DOHH2 (cell line): ENCODE results near the gene L1CAM.

Experiments
- H3F3A ChIP-seq: fragments of 200-600 bp; sonication (generic), shearing (Covaris generic); 2 replicates; pipeline ENCODE4 v1.6.0; 2016; ENCODE audit warnings: antibody characterized with exemption, mild to moderate bottlenecking; ENCODE audit not compliant: control insufficient read depth, insufficient read depth
- H3K27ac ChIP-seq: fragments of 200-600 bp; sonication (generic); 2 replicates; pipeline ENCODE4 v1.5.1; 2014; ENCODE audit warnings: low read depth, mild to moderate bottlenecking, low read length, moderate library complexity
- H3K27me3 ChIP-seq: fragments of 200-600 bp; sonication (generic); 2 replicates; pipeline ENCODE4 v1.6.1; 2014; ENCODE audit warnings: mild to moderate bottlenecking, low read length, mixed read lengths; ENCODE audit not compliant: control insufficient read depth
- H3K36me3 ChIP-seq: fragments of 200-600 bp; sonication (generic); 2 replicates; pipeline ENCODE4 v1.6.1; 2014; ENCODE audit warnings: mild to moderate bottlenecking, low read length, moderate library complexity, mixed read lengths; ENCODE audit not compliant: control insufficient read depth
- H3K4me1 ChIP-seq: fragments of 200-600 bp; sonication (generic); 2 replicates; pipeline ENCODE4 v1.6.1; 2014; ENCODE audit warnings: mild to moderate bottlenecking, low read length, mixed read lengths; ENCODE audit not compliant: control insufficient read depth
- H3K4me2 ChIP-seq: fragments of 200-600 bp; sonication (generic); 2 replicates; pipeline ENCODE4 v1.6.0; 2014; ENCODE audit warnings: mild to moderate bottlenecking, low read length, moderate library complexity
- H3K4me3 ChIP-seq: fragments of 200-600 bp; sonication (generic); 2 replicates; pipeline ENCODE4 v1.5.1; 2014; ENCODE audit warnings: mild to moderate bottlenecking, low read length, mixed read lengths
- H3K79me2 ChIP-seq: fragments of 200-600 bp; sonication (generic); 2 replicates; pipeline ENCODE4 v1.6.1; 2014; ENCODE audit warnings: mild to moderate bottlenecking, low read length, mixed read lengths; ENCODE audit not compliant: control insufficient read depth
- H3K9me2 ChIP-seq: fragments of 200-600 bp; sonication (generic); replicated peaks from 2 replicates; pipeline ENCODE4 v1.6.1; 2014; ENCODE audit warnings: mild to moderate bottlenecking, low read length, mixed read lengths; ENCODE audit not compliant: control insufficient read depth
- H3K9me3 ChIP-seq: fragments of 200-600 bp; sonication (generic); 2 replicates; pipeline ENCODE4 v1.6.1; 2014; ENCODE audit warnings: antibody characterized with exemption, low read length, mixed read lengths; ENCODE audit not compliant: control insufficient read depth, insufficient read depth
- H4K20me1 ChIP-seq: fragments of 200-600 bp; sonication (generic); 2 replicates; pipeline ENCODE4 v1.6.0; 2014; ENCODE audit warnings: low read depth, mild to moderate bottlenecking, antibody characterized with exemption, low read length, moderate library complexity; ENCODE audit not compliant: control insufficient read depth, insufficient read depth
- EZH2phosphoT487 ChIP-seq: fragments of 200-600 bp; sonication (generic); IDR thresholded peaks from 2 replicates; pipeline ENCODE4 v1.6.1; 2017; ENCODE audit warnings: borderline replicate concordance, mild to moderate bottlenecking, antibody characterized with exemption, low read length, moderate library complexity, mixed read lengths
- TF ChIP-seq, protein P1 (sequence below): fragments of 200-600 bp; sonication (generic); IDR thresholded peaks from one replicate; pipeline ENCODE4 v1.5.1; 2014; ENCODE audit warnings: antibody characterized with exemption, mild to moderate bottlenecking, low read depth, low read length; ENCODE audit not compliant: poor library complexity, severe bottlenecking

Gene L1CAM

DNA sequence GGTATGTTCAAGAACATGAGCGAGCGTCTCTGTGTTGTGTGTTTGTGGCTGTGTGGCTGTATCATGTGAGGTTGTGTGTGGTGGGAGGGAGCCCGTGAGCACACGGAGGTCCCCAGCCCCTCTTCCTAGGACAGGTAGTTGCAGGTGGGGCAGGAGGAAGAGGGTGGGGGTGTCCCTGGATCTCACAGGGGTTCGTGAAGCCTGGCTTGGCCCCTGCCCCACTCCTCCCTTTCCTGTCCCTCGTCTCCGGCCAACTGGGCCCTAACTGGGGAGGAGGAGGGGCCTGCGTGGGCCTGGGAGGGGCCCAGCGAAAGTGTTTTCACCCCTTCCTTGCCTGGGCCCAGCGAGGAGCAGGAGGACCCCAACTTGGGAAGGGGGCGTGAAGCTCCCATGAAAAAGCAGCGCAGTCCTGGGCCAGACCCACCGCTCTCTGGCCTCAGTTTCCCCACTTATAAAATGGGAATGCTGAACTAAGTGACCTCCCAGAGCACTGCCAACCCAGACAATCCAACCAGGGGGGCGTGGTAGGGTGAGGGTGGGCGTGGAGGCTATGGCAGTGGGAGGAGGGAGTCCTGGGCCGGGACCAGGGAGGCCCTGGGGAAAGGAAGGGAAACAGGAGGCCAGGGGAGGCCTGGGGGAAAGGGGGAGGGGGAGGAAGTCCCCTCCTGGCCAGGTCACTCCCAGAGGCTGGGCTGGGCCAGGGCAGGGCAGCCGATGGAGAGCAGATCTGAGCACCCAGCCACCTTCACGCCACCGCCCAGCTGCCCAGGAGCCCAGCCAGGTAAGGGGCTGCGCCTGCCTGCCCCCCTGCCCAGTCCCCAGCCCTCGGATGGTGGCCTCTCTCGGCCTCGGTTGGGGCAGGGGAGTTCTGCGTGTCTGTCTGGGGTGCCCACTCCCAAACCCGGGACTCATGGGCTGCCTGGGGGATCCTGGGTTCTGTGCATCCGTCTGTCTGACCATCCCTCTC, 18.3 kb upstream of the L1CAM start, which contains the start of gene AVPR2:
Gene AVPR2 (plus strand): TSS at position 683 of the 967 bp plus-strand sequence. CDS start 473 bp downstream, outside the sequence.
- Histone ChIP-seq H3K36me3 (no peaks in the 10 kb centered on the region), H3K4me1 (peaks cover 42% of the 10 kb centered on the region), H4K20me1 (no peaks in the 10 kb centered on the region), H3K27me3 (no peaks in the 10 kb centered on the region), H3K9me3 (no peaks in the 10 kb centered on the region), H3K27ac (no peak within 1 kb of the TSS), H3F3A (no peaks in the 10 kb centered on the region; the same call in 1 of the 2 replicates), H3K9me2 (no peaks in the 10 kb centered on the region), H3K4me2 (peak within 1 kb of the TSS; percentile 19; the same call in 1 of the 2 replicates), H3K4me3 (no peak within 1 kb of the TSS; the same call in 1 of the 2 replicates), H3K79me2 (no peaks in the 10 kb centered on the region)
- TF ChIP-seq, protein P1, sequence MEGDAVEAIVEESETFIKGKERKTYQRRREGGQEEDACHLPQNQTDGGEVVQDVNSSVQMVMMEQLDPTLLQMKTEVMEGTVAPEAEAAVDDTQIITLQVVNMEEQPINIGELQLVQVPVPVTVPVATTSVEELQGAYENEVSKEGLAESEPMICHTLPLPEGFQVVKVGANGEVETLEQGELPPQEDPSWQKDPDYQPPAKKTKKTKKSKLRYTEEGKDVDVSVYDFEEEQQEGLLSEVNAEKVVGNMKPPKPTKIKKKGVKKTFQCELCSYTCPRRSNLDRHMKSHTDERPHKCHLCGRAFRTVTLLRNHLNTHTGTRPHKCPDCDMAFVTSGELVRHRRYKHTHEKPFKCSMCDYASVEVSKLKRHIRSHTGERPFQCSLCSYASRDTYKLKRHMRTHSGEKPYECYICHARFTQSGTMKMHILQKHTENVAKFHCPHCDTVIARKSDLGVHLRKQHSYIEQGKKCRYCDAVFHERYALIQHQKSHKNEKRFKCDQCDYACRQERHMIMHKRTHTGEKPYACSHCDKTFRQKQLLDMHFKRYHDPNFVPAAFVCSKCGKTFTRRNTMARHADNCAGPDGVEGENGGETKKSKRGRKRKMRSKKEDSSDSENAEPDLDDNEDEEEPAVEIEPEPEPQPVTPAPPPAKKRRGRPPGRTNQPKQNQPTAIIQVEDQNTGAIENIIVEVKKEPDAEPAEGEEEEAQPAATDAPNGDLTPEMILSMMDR, result no peak
- no peak for TF ChIP-seq EZH2phosphoT487

DNA sequence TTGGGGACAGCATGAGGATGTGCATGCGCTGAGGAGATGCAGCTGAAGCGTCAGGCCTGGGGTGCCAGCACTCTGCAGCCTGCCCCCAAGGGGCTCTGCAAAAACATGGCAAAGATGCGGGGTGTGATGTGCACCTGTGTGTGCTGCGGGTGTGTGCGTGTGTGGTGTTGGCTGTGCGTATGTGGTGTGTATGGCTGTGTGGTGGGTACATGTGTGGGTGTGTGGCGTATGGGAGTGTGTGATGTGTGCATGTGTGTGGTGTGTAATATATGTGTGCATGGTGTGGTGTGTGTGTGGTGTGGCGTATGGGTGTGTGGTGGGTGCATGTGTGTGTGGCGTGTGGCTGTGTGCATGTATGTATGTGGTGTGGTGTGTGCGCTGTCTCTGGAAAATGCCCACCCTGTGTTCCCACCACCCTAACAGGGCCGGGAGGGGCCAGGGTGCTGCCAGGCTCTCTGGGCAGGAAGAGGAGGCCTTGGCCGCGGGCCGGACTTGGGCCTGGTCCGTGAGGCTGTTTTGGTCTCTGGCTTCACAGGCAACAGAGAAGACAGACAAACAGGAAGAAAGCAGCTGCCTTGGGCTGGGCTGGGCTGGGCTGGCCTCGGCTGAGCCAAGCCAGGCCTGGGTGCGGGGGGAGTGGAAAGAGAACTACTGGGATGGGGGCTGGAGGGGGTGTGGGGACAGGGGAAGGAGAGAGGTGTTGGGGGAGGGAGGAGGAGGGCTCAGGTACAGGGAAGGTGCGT, 17.4 kb upstream of the L1CAM start:
- Histone ChIP-seq H3K9me3 (no peaks in the 10 kb centered on the region), H4K20me1 (no peaks in the 10 kb centered on the region), H3K36me3 (no peaks in the 10 kb centered on the region), H3K27ac (no peak overlapping the region), H3K4me3 (no peak overlapping the region), H3K9me2 (no peaks in the 10 kb centered on the region), H3F3A (no peaks in the 10 kb centered on the region; the same call in 1 of the 2 replicates), H3K4me2 (peak overlapping the region; percentile 19; the same call in 1 of the 2 replicates), H3K27me3 (no peaks in the 10 kb centered on the region), H3K79me2 (no peaks in the 10 kb centered on the region), H3K4me1 (peaks cover 51% of the 10 kb centered on the region)
- TF ChIP-seq, protein P1, result no peak
- TF ChIP-seq EZH2phosphoT487, result no peak

DNA sequence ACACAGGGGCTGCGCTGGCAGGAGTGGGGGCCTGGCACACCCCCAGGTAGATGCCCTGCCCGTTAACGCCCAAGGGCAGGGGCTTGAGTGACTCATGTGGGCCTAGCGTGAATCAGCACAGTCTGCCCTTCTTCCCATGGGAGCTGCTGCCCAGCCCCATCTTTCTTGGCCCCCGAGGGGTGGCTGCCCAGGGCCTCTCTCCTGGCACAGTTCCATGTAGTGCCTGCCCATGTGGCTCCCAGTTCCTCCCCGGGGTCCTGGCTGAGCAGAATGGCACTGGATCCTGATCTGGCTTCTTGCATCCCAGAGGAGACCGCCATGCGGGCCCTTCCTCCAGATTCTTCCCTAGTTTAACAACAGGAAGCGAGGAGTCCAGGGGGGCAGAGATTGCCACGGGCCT, 16.4 kb upstream of the L1CAM start:
- no peaks in the 10 kb centered on the region for H3K36me3 ChIP-seq
- TF ChIP-seq, protein P1, result no peak
- no peak for TF ChIP-seq EZH2phosphoT487
- H3K27me3 ChIP-seq, result no peaks in the 10 kb centered on the region
- no peak overlapping the region for H3K27ac ChIP-seq
- no peaks in the 10 kb centered on the region for H4K20me1 ChIP-seq
- H3K4me2 ChIP-seq, result no peak overlapping the region
- no peaks in the 10 kb centered on the region for H3K9me3 ChIP-seq
- no peaks in the 10 kb centered on the region for H3K79me2 ChIP-seq
- no peaks in the 10 kb centered on the region for H3K9me2 ChIP-seq
- peaks cover 58% of the 10 kb centered on the region for H3K4me1 ChIP-seq
- no peak overlapping the region for H3K4me3 ChIP-seq
- H3F3A ChIP-seq, result no peaks in the 10 kb centered on the region; the same call in 1 of the 2 replicates
